Nephron progenitor cell (in vitro differentiated cells): ENCODE results near the gene ARID4A.
"Not testable (repeated sequence)": the region's sequence is repeated elsewhere in the genome, so short reads cannot be mapped to it uniquely, and the experiment has no call there.

Source experiments
- DNase-seq: peaks from one replicate; pipeline ENCODE4 v3.0.0; 2021
- H3K27ac Mint-ChIP-seq: 2 replicates; pipeline ENCODE4 v1.8.0; 2021; ENCODE audit warnings: mild to moderate bottlenecking, moderate library complexity, mixed read lengths
- H3K27me3 Mint-ChIP-seq: 2 replicates; pipeline ENCODE4 v1.8.0; 2021; ENCODE audit warnings: mild to moderate bottlenecking, low read depth, mixed read lengths; ENCODE audit not compliant: poor library complexity
- H3K36me3 Mint-ChIP-seq: 2 replicates; pipeline ENCODE4 v1.8.0; 2021; ENCODE audit warnings: low read depth, mixed read lengths
- H3K4me1 Mint-ChIP-seq: 2 replicates; pipeline ENCODE4 v1.8.0; 2021; ENCODE audit warnings: mixed read lengths
- H3K4me3 Mint-ChIP-seq: 2 replicates; pipeline ENCODE4 v1.8.0; 2021; ENCODE audit warnings: mild to moderate bottlenecking, moderate library complexity, mixed read lengths
- H3K9me3 Mint-ChIP-seq: 2 replicates; pipeline ENCODE4 v1.8.0; 2021; ENCODE audit warnings: mild to moderate bottlenecking, moderate library complexity, mixed read lengths
- TF ChIP-seq, protein P1 (sequence below): fragments of 200-600 bp; sonication (generic); IDR thresholded peaks from 2 replicates; pipeline ENCODE4 v1.5.0; 2021; ENCODE audit warnings: antibody characterized with exemption

Gene ARID4A

GRCh38 chr14:58331111-58331510 lies 32.8 kb downstream of the ARID4A start:
- TF ChIP-seq, protein P1, sequence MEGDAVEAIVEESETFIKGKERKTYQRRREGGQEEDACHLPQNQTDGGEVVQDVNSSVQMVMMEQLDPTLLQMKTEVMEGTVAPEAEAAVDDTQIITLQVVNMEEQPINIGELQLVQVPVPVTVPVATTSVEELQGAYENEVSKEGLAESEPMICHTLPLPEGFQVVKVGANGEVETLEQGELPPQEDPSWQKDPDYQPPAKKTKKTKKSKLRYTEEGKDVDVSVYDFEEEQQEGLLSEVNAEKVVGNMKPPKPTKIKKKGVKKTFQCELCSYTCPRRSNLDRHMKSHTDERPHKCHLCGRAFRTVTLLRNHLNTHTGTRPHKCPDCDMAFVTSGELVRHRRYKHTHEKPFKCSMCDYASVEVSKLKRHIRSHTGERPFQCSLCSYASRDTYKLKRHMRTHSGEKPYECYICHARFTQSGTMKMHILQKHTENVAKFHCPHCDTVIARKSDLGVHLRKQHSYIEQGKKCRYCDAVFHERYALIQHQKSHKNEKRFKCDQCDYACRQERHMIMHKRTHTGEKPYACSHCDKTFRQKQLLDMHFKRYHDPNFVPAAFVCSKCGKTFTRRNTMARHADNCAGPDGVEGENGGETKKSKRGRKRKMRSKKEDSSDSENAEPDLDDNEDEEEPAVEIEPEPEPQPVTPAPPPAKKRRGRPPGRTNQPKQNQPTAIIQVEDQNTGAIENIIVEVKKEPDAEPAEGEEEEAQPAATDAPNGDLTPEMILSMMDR: no peak
- H3K4me3 Mint-ChIP-seq: peak overlapping the region; percentile 44
- DNase-seq: peak; percentile 49
- no peaks in the 10 kb centered on the region for H3K27me3 Mint-ChIP-seq
- H3K9me3 Mint-ChIP-seq: no peaks in the 10 kb centered on the region
- no peak overlapping the region for H3K27ac Mint-ChIP-seq
- peaks cover 53% of the 10 kb centered on the region for H3K36me3 Mint-ChIP-seq
- H3K4me1 Mint-ChIP-seq: peaks cover 11% of the 10 kb centered on the region

DNA sequence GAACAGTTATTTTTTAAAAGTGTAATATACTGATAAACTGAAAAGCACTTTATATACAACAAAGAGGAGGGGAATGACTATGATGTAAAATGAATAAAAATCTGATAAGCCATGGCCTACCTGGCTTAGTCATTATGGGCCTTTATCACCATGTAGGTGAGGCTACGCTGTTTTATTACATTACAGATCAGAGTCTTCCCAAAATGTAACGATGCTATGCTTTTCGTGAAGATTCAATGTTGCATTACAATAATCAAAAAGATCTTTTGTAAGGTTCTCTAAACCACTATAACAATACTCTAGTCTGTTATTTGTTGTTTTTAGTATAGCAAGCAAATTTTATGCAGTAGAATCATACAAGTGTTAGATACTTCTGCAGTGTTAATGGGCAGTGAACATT lies 34.2 kb downstream of the ARID4A start:
- no peak for DNase-seq
- Mint-ChIP-seq H3K27ac (no peak overlapping the region), H3K27me3 (no peaks in the 10 kb centered on the region), H3K9me3 (no peaks in the 10 kb centered on the region), H3K4me3 (no peak overlapping the region), H3K36me3 (peaks cover 49% of the 10 kb centered on the region), H3K4me1 (peaks cover 11% of the 10 kb centered on the region)
- TF ChIP-seq, protein P1: no peak

DNA sequence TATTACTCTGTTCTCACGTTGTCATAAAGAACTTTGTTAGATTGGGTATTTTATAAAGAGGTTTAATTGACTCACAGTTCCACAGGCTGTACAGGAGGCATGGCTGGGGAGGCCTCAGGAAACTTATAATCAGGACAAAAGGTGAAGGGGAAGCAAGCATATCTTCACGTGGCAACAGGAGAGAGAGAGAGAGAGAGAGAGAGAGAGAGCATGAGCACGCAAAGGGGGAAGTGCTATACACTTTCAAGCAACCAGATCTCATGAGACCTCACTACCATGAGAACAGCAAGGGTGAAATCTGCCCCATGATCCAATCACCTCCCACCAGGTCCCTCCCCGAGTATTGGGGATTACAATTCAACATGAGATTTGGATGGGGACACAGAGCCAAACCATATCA lies 41.3 kb downstream of the ARID4A start:
- not testable (repeated sequence) for H3K4me1 Mint-ChIP-seq, DNase-seq, H3K9me3 Mint-ChIP-seq, H3K4me3 Mint-ChIP-seq, H3K27me3 Mint-ChIP-seq
- Mint-ChIP-seq H3K27ac (peak overlapping the region; percentile 83), H3K36me3 (peaks cover 39% of the 10 kb centered on the region)

GRCh38 chr14:58341152-58341748 lies 42.9 kb downstream of the ARID4A start:
- no peaks in the 10 kb centered on the region for H3K9me3 Mint-ChIP-seq
- H3K27ac Mint-ChIP-seq: peak overlapping the region; percentile 38
- TF ChIP-seq, protein P1: no peak
- DNase-seq: no peak
- H3K27me3 Mint-ChIP-seq: no peaks in the 10 kb centered on the region
- H3K36me3 Mint-ChIP-seq: peaks cover 43% of the 10 kb centered on the region
- peaks cover 8% of the 10 kb centered on the region for H3K4me1 Mint-ChIP-seq
- H3K4me3 Mint-ChIP-seq: no peak overlapping the region

DNA sequence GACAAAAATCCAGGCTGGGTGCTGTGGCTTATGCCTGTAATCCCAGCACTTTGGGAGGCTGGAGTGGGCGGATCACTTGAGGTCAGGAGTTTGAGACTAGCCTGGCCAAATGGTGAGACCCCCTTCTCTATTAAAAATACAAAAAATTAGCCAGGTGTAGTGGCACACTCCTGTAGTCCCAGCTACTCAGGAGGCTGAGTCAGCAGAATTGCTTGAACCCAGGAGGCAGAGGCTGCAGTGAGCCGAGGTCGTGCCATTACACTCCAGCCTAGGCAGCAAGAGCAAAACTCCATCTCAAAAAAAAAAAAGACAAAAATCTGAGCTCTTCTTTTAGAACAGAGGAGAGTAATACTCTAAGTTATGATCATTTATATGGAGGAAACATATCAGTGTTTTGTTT lies 45.2 kb downstream of the ARID4A start:
- not testable (repeated sequence) for H3K4me1 Mint-ChIP-seq, DNase-seq, H3K27ac Mint-ChIP-seq, H3K27me3 Mint-ChIP-seq, H3K4me3 Mint-ChIP-seq, H3K9me3 Mint-ChIP-seq
- peaks cover 47% of the 10 kb centered on the region for H3K36me3 Mint-ChIP-seq

DNA sequence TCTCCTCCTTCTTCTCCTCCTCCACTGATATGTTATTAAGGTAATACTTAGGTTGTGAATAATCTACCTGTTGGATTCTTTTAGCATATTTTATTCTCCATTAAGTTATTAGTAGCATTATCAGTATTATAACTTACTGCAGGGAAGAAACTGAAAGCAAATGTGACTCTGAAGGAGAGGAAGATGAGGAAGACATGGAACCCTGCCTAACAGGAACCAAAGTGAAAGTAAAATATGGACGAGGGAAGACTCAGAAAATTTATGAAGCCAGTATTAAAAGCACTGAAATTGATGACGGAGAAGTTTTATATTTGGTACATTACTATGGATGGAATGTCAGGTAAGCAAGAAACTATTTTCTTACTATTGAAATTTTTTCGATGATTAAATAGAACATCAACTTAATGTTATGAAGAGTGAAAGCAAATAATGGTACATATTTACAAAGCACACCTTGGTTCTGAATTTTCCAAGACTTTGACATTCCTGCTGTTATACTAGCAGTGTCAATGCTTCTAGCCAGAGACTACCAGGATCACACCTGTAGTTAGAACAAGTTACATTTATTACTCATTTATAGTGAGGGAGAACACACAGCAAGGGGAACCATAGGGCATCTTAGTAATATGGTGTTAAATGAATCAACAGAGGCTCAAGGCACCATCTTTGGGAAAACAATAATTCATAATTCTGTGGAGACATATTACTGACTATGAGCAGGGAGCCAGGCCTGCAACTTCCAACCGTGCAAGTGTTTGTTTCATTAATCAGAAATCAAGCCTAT lies 55.4 kb downstream of the ARID4A start:
- Mint-ChIP-seq H3K4me1 (no peaks in the 10 kb centered on the region), H3K27ac (no peak overlapping the region), H3K9me3 (no peaks in the 10 kb centered on the region), H3K36me3 (peaks cover 51% of the 10 kb centered on the region), H3K27me3 (peaks cover 5% of the 10 kb centered on the region), H3K4me3 (no peak overlapping the region)
- TF ChIP-seq, protein P1: no peak
- DNase-seq: no peak

DNA sequence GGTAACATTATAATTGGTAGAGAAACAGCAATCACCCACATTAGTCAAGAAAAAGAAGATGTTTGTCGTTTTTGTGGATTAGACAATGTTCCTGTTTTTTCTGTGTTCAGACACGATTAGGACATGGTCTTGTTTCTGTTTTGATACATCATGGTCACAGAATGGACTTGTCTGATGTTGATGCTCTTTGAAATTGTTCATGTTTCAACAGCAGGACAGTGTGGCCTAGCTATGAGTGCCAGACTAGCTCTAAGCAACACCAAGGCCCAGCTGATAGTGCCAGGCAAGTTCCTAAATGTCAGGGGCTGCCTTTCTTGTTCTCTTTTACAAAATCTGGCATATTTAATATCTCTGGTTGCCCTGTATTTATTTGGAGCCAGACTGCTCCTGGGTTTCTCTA lies 56.5 kb downstream of the ARID4A start:
- no peaks in the 10 kb centered on the region for H3K4me1 Mint-ChIP-seq
- H3K4me3 Mint-ChIP-seq: no peak overlapping the region
- no peak overlapping the region for H3K27ac Mint-ChIP-seq
- TF ChIP-seq, protein P1: no peak
- peaks cover 2% of the 10 kb centered on the region for H3K27me3 Mint-ChIP-seq
- H3K9me3 Mint-ChIP-seq: no peaks in the 10 kb centered on the region
- peaks cover 54% of the 10 kb centered on the region for H3K36me3 Mint-ChIP-seq
- DNase-seq: no peak
